Peyer's patch (tissue), 4 donors: ENCODE measurements around the gene GLIS1.

ENCODE experiments used
- CTCF ChIP-seq, 6 experiments: fragments of 450-650 bp in 4 of 6; fragments of 200-600 bp in 2 of 6; sonication (generic) in 1 of 6; IDR thresholded peaks; one replicate each; pipeline ENCODE4 v1.5.1; 2017 to 2019; ENCODE audit warnings: antibody characterized with exemption in 6 of 6, mild to moderate bottlenecking in 3 of 6, moderate library complexity in 1 of 6
- POLR2A ChIP-seq, 2 donors: fragments of 450-650 bp; IDR thresholded peaks; one replicate each; pipeline ENCODE4 v1.5.1; 2017; ENCODE audit warnings: antibody characterized with exemption in 2 of 2, mild to moderate bottlenecking in 2 of 2, moderate library complexity in 2 of 2

DNA sequence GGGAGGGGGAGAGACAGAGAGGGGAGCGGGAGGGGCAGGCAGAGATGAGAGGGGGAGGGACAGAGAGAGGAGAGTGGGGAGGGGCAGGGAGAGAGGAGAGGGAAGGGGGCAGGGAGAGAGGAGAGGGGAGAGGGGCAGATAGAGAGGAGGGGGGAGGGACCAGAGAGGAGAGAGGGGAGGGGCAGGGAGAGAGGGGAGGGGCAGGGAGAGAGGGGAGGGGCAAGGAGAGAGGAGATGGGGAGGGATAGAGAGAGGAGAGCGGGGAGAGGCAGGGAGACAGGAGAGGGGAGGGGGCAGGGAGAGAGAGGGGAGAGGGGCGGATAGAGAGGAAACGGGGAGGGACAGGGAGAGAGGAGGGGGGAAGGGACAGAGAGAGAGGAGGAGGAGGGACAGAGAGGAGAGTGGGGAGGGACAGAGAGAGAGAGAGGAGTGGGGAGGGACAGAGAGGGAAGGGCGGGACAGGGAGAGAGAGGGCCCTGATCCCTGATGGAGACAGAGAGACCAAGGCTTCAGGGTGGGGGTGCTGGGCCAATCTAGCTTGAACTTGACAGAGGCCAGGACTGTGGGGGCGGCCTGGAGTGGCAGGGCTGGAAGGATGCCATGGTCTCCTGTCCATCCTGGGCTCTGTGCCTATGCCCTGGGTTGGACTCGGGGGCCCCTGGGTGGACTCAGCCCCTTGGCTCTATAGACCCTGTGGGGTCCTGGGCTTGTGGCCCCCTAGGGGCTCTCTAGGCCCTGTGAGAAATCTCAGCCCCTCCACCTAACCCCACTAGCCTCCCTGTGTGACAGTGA is 236.1 kb downstream of the GLIS1 start:
- no peak for TF ChIP-seq CTCF (IDR thresholded peaks at IDR 0.05)
- TF ChIP-seq POLR2A (IDR thresholded peaks at IDR 0.05) = no peak
